ENCODE data around the gene DNAJC15. TPM values are rescaled to one million over a fixed set of nuclear protein-coding genes. Genes with fewer than 3 reads are reported as not detected.

The DNAJC15 gene
- total and polyA plus RNA-seq, 2 donors (not counting 1 experiment from before 2014, with no cell fraction given): 18.5 to 34.6 TPM

DNA sequence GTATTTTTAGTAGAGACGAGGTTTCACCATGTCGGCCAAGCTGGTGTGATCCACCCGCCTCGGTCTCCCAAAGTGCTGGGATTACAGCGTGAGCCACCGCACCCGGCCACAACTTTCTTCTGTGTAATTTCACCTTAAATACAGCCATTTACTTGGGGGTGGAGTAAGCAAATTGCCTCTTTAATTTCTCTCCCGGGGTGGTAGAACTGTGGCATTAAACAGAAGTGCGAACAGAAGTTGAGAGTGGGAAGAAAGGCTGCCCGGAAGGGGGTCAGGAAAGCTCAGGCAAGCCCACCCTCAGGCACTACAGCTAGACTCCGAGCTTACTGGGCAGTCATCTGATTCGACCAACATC is 475 bp upstream of the DNAJC15 start:
- Histone ChIP-seq H3K36me3 (ENCODE audit: control insufficient read depth, insufficient read depth, low read length) (no peaks in the 10 kb centered on the region), H3K9me3 (ENCODE audit: control insufficient read depth, insufficient read depth, low read depth, low read length) (no peaks in the 10 kb centered on the region), H3K4me3 (replicated peaks in 1 of 4; ENCODE audit: control extremely low read depth in 1 of 4, insufficient read depth in 1 of 4, low read depth in 3 of 4, low read length in 4 of 4) (peak overlapping the region; percentile 66 to 94 (median 78)), H3K4me2 (ENCODE audit: extremely low read depth, insufficient read depth, low read length) (peak overlapping the region; percentile 71), H3K27ac (ENCODE audit: insufficient read depth, low read length) (peak overlapping the region; percentile 83), H2AFZ (ENCODE audit: low read length) (peak overlapping the region; percentile 92), H3K79me2 (ENCODE audit: control insufficient read depth, insufficient read depth, low read length) (peaks cover 16% of the 10 kb centered on the region), H4K20me1 (ENCODE audit: control insufficient read depth, extremely low read depth, insufficient read depth, low read length) (no peaks in the 10 kb centered on the region), H3K9ac (ENCODE audit: insufficient read depth, low read length) (peak overlapping the region; percentile 75), H3K4me1 (ENCODE audit: control insufficient read depth, extremely low read depth, insufficient read depth, low read length) (no peaks in the 10 kb centered on the region), H3K27me3 (ENCODE audit: control insufficient read depth, insufficient read depth, low read length) (no peaks in the 10 kb centered on the region)
- DNase-seq (ENCODE audit: low read depth in 2 of 2): no peak
- TF ChIP-seq EZH2 (IDR thresholded peaks at IDR 0.05; ENCODE audit: low read length, missing control alignments): no peak
- TF ChIP-seq, protein P1, sequence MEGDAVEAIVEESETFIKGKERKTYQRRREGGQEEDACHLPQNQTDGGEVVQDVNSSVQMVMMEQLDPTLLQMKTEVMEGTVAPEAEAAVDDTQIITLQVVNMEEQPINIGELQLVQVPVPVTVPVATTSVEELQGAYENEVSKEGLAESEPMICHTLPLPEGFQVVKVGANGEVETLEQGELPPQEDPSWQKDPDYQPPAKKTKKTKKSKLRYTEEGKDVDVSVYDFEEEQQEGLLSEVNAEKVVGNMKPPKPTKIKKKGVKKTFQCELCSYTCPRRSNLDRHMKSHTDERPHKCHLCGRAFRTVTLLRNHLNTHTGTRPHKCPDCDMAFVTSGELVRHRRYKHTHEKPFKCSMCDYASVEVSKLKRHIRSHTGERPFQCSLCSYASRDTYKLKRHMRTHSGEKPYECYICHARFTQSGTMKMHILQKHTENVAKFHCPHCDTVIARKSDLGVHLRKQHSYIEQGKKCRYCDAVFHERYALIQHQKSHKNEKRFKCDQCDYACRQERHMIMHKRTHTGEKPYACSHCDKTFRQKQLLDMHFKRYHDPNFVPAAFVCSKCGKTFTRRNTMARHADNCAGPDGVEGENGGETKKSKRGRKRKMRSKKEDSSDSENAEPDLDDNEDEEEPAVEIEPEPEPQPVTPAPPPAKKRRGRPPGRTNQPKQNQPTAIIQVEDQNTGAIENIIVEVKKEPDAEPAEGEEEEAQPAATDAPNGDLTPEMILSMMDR (conservative IDR thresholded peaks at IDR 0.05 in 1 of 2, IDR thresholded peaks at IDR 0.05 in 1 of 2; ENCODE audit: low read depth in 1 of 2, low read length in 2 of 2): no peak

DNA sequence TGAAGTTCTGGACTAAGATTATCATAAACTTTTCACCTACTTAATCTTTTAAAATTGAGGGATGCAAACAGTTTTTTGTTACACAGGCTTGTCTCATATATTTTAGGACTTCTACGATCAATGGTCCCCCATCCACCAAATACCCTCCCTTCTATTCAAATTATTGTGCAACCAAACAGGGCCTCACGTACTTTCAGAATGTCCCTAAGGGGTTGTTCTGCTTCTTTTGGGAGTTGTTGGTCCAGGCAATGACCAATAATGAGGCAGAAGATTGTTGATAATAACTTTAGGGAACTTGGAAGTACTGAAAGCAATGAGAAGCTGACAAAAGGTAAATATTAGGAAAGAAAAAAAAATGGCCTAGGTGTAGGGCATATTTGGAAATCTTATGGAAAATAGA is 2.9 kb downstream of the DNAJC15 start:
- TF ChIP-seq, protein P1 (conservative IDR thresholded peaks at IDR 0.05 in 1 of 2, IDR thresholded peaks at IDR 0.05 in 1 of 2; ENCODE audit: low read depth in 1 of 2, low read length in 2 of 2): no peak
- TF ChIP-seq EZH2 (IDR thresholded peaks at IDR 0.05; ENCODE audit: low read length, missing control alignments): no peak
- Histone ChIP-seq H3K27ac (ENCODE audit: insufficient read depth, low read length) (no peak overlapping the region), H3K4me2 (ENCODE audit: extremely low read depth, insufficient read depth, low read length) (peak overlapping the region; percentile 16), H3K4me3 (replicated peaks in 1 of 4; ENCODE audit: control extremely low read depth in 1 of 4, insufficient read depth in 1 of 4, low read depth in 3 of 4, low read length in 4 of 4) (no peak overlapping the region), H3K79me2 (ENCODE audit: control insufficient read depth, insufficient read depth, low read length) (peaks cover 16% of the 10 kb centered on the region), H4K20me1 (ENCODE audit: control insufficient read depth, extremely low read depth, insufficient read depth, low read length) (no peaks in the 10 kb centered on the region), H3K4me1 (ENCODE audit: control insufficient read depth, extremely low read depth, insufficient read depth, low read length) (no peaks in the 10 kb centered on the region), H3K9ac (ENCODE audit: insufficient read depth, low read length) (no peak overlapping the region), H2AFZ (ENCODE audit: low read length) (no peak overlapping the region), H3K27me3 (ENCODE audit: control insufficient read depth, insufficient read depth, low read length) (no peaks in the 10 kb centered on the region), H3K36me3 (ENCODE audit: control insufficient read depth, insufficient read depth, low read length) (no peaks in the 10 kb centered on the region), H3K9me3 (ENCODE audit: control insufficient read depth, insufficient read depth, low read depth, low read length) (no peaks in the 10 kb centered on the region)
- DNase-seq (ENCODE audit: low read depth in 2 of 2): no peak

DNA sequence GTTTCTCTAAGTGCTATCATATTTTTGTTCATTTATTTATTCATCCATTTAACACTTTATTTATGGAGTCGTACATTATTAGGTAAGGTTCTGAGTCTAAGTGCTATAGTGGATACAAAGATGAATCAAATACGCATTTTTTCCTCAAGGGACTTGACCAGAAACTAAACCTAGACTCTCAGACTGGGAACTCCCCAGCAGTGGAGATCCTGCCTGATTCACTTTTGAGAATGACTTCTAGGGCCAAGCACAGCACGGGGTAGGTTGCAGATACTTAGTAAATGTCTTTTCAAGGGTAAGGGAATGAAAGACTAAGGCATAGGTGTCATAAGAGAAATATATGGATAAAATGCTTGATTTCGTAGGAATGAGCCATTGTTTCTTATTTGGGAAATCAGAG is 7.2 kb downstream of the DNAJC15 start:
- Histone ChIP-seq H2AFZ (ENCODE audit: low read length) (no peak overlapping the region), H3K9me3 (ENCODE audit: control insufficient read depth, insufficient read depth, low read depth, low read length) (no peaks in the 10 kb centered on the region), H3K79me2 (ENCODE audit: control insufficient read depth, insufficient read depth, low read length) (peaks cover 5% of the 10 kb centered on the region), H3K9ac (ENCODE audit: insufficient read depth, low read length) (no peak overlapping the region), H3K4me2 (ENCODE audit: extremely low read depth, insufficient read depth, low read length) (no peak overlapping the region), H4K20me1 (ENCODE audit: control insufficient read depth, extremely low read depth, insufficient read depth, low read length) (no peaks in the 10 kb centered on the region), H3K27ac (ENCODE audit: insufficient read depth, low read length) (no peak overlapping the region), H3K36me3 (ENCODE audit: control insufficient read depth, insufficient read depth, low read length) (no peaks in the 10 kb centered on the region), H3K4me3 (replicated peaks in 1 of 4; ENCODE audit: control extremely low read depth in 1 of 4, insufficient read depth in 1 of 4, low read depth in 3 of 4, low read length in 4 of 4) (no peak overlapping the region), H3K4me1 (ENCODE audit: control insufficient read depth, extremely low read depth, insufficient read depth, low read length) (no peaks in the 10 kb centered on the region), H3K27me3 (ENCODE audit: control insufficient read depth, insufficient read depth, low read length) (no peaks in the 10 kb centered on the region)
- no peak for DNase-seq (ENCODE audit: low read depth in 2 of 2)
- no peak for TF ChIP-seq EZH2 (IDR thresholded peaks at IDR 0.05; ENCODE audit: low read length, missing control alignments)
- TF ChIP-seq, protein P1 (conservative IDR thresholded peaks at IDR 0.05 in 1 of 2, IDR thresholded peaks at IDR 0.05 in 1 of 2; ENCODE audit: low read depth in 1 of 2, low read length in 2 of 2): no peak

Measured in fibroblast of lung (primary cell).